Right lobe of liver (tissue), 4 donors: ENCODE measurements around the gene SELENOI.

Experiments
- POLR2A ChIP-seq: fragments of 450-650 bp; IDR thresholded peaks from one replicate; pipeline ENCODE4 v1.6.1; 2017; ENCODE audit warnings: antibody characterized with exemption, mild to moderate bottlenecking
- TF ChIP-seq, protein P1 (sequence below), 4 donors: fragments of 200-600 bp in 3 of 4; fragments of 450-650 bp in 1 of 4; IDR thresholded peaks; one replicate each; pipeline versions ENCODE4 v1.5.1 to v1.8.0; 2016 to 2022; ENCODE audit warnings: antibody characterized with exemption in 4 of 4, mild to moderate bottlenecking in 2 of 4
- donor health status: DM: no; HTN: no; CAD: no.
- donor health status: DM: no; HTN: no; CAD: no.
- donor health status: DM: no; HTN: yes; CAD: no.

GRCh38 chr2:26335231-26335630, 10.7 kb upstream of the SELENOI start:
- TF ChIP-seq POLR2A, result no peak
- TF ChIP-seq, protein P1, sequence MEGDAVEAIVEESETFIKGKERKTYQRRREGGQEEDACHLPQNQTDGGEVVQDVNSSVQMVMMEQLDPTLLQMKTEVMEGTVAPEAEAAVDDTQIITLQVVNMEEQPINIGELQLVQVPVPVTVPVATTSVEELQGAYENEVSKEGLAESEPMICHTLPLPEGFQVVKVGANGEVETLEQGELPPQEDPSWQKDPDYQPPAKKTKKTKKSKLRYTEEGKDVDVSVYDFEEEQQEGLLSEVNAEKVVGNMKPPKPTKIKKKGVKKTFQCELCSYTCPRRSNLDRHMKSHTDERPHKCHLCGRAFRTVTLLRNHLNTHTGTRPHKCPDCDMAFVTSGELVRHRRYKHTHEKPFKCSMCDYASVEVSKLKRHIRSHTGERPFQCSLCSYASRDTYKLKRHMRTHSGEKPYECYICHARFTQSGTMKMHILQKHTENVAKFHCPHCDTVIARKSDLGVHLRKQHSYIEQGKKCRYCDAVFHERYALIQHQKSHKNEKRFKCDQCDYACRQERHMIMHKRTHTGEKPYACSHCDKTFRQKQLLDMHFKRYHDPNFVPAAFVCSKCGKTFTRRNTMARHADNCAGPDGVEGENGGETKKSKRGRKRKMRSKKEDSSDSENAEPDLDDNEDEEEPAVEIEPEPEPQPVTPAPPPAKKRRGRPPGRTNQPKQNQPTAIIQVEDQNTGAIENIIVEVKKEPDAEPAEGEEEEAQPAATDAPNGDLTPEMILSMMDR (IDR thresholded peaks at IDR 0.05), result no peak
